C4-2B (cell line): ENCODE data around the gene MAP3K7.

Experiments used
- ZFX ChIP-seq: fragments of 450-650 bp; IDR thresholded peaks from 2 replicates; pipeline ENCODE4 v1.6.1; 2017
- TF ChIP-seq, protein P1 (sequence below): fragments of 450-650 bp; conservative IDR thresholded peaks from 2 replicates; pipeline ENCODE4 v1.5.1; 2017; ENCODE audit warnings: mild to moderate bottlenecking

GRCh38 chr6:90464507-90464906 is 122.4 kb downstream of the MAP3K7 start:
- TF ChIP-seq, protein P1, sequence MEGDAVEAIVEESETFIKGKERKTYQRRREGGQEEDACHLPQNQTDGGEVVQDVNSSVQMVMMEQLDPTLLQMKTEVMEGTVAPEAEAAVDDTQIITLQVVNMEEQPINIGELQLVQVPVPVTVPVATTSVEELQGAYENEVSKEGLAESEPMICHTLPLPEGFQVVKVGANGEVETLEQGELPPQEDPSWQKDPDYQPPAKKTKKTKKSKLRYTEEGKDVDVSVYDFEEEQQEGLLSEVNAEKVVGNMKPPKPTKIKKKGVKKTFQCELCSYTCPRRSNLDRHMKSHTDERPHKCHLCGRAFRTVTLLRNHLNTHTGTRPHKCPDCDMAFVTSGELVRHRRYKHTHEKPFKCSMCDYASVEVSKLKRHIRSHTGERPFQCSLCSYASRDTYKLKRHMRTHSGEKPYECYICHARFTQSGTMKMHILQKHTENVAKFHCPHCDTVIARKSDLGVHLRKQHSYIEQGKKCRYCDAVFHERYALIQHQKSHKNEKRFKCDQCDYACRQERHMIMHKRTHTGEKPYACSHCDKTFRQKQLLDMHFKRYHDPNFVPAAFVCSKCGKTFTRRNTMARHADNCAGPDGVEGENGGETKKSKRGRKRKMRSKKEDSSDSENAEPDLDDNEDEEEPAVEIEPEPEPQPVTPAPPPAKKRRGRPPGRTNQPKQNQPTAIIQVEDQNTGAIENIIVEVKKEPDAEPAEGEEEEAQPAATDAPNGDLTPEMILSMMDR: no peak
- no peak for TF ChIP-seq ZFX
